SK-N-SH treated with all-trans-retinoic acid at 6 μM for 48 hours (cell line): ENCODE data around the gene TMEM178B.

Experiments
- ATAC-seq: fragments of 200-7000 bp; cut with Tn5 transposase; 3 replicates; pipeline ENCODE4 v1.9.1; 2020; ENCODE audit warnings: mild to moderate bottlenecking, moderate library complexity
- ARNTL ChIP-seq: fragments of 450-650 bp; formaldehyde crosslinking; IDR thresholded peaks from 2 replicates; pipeline ENCODE4 v1.5.0; 2020; ENCODE audit warnings: low read depth, mild to moderate bottlenecking, moderate library complexity, borderline replicate concordance
- BACH2 ChIP-seq: fragments of 250-450 bp; sonication (Bioruptor Pico); IDR thresholded peaks from 2 replicates; pipeline ENCODE4 v1.9.0; 2021; ENCODE audit warnings: mild to moderate bottlenecking, borderline replicate concordance
- CREB5 ChIP-seq: fragments of 250-450 bp; sonication (Bioruptor Pico); IDR thresholded peaks from 2 replicates; pipeline ENCODE4 v1.5.1; 2020; ENCODE audit warnings: low read depth, mild to moderate bottlenecking, moderate library complexity
- CSDC2 ChIP-seq: fragments of 250-450 bp; sonication (Bioruptor Pico); IDR thresholded peaks from 2 replicates; pipeline ENCODE4 v1.5.0; 2020; ENCODE audit warnings: mild to moderate bottlenecking, moderate library complexity
- CSRNP3 ChIP-seq: fragments of 250-450 bp; sonication (Bioruptor Pico); IDR thresholded peaks from 2 replicates; pipeline ENCODE4 v1.5.1; 2021; ENCODE audit warnings: mild to moderate bottlenecking, moderate library complexity
- ESRRG ChIP-seq: fragments of 250-450 bp; sonication (Bioruptor Pico); IDR thresholded peaks from 2 replicates; pipeline ENCODE4 v1.6.1; 2021; ENCODE audit warnings: mild to moderate bottlenecking
- GLIS3 ChIP-seq: fragments of 250-450 bp; sonication (Bioruptor Pico); IDR thresholded peaks from 2 replicates; pipeline ENCODE4 v1.5.0; 2020; ENCODE audit warnings: mild to moderate bottlenecking, moderate library complexity
- ISL1 ChIP-seq: fragments of 250-450 bp; sonication (Bioruptor Pico); IDR thresholded peaks from 2 replicates; pipeline ENCODE4 v2.1.2; 2022; ENCODE audit warnings: mild to moderate bottlenecking, moderate library complexity
- OSR1 ChIP-seq: fragments of 250-450 bp; sonication (Bioruptor Pico); IDR thresholded peaks from 2 replicates; pipeline ENCODE4 v1.8.0; 2022; ENCODE audit warnings: moderate library complexity, mild to moderate bottlenecking, inconsistent platforms
- PATZ1 ChIP-seq: fragments of 250-450 bp; sonication (Bioruptor Pico); IDR thresholded peaks from 2 replicates; pipeline ENCODE4 v1.8.0; 2020; ENCODE audit warnings: mild to moderate bottlenecking, moderate library complexity, borderline replicate concordance
- POU6F1 ChIP-seq: fragments of 250-450 bp; sonication (Bioruptor Pico); IDR thresholded peaks from 2 replicates; pipeline ENCODE4 v1.8.0; 2021; ENCODE audit warnings: low read depth, mild to moderate bottlenecking, moderate library complexity, borderline replicate concordance
- PPARA ChIP-seq: fragments of 250-450 bp; sonication (Bioruptor Pico); IDR thresholded peaks from 2 replicates; pipeline ENCODE4 v1.5.0; 2020; ENCODE audit warnings: mild to moderate bottlenecking, borderline replicate concordance
- RARB ChIP-seq: fragments of 250-450 bp; sonication (Bioruptor Pico); IDR thresholded peaks from 2 replicates; pipeline ENCODE4 v1.8.0; 2021; ENCODE audit warnings: mild to moderate bottlenecking, moderate library complexity
- SNAI2 ChIP-seq: fragments of 250-450 bp; sonication (Bioruptor Pico); IDR thresholded peaks from 2 replicates; pipeline ENCODE4 v1.5.0; 2020; ENCODE audit warnings: mild to moderate bottlenecking, moderate library complexity
- TCF4 ChIP-seq: fragments of 250-450 bp; sonication (Bioruptor Pico); IDR thresholded peaks from 2 replicates; pipeline ENCODE4 v1.8.0; 2021; ENCODE audit warnings: mild to moderate bottlenecking, moderate library complexity, borderline replicate concordance
- TOX ChIP-seq: fragments of 250-450 bp; sonication (Bioruptor Pico); IDR thresholded peaks from 2 replicates; pipeline ENCODE4 v1.8.0; 2021; ENCODE audit warnings: mild to moderate bottlenecking, moderate library complexity, borderline replicate concordance
- ZC3H10 ChIP-seq: fragments of 250-450 bp; sonication (Bioruptor Pico); IDR thresholded peaks from 2 replicates; pipeline ENCODE4 v1.5.1; 2021; ENCODE audit warnings: mild to moderate bottlenecking, moderate library complexity
- ZFP3 ChIP-seq: fragments of 250-450 bp; sonication (Bioruptor Pico); IDR thresholded peaks from 2 replicates; pipeline ENCODE4 v1.5.0; 2020; ENCODE audit warnings: mild to moderate bottlenecking, moderate library complexity
- ZFP30 ChIP-seq: fragments of 450-650 bp; formaldehyde crosslinking; IDR thresholded peaks from 2 replicates; pipeline ENCODE4 v1.5.0; 2022; ENCODE audit warnings: mild to moderate bottlenecking, moderate library complexity
- ZNF565 ChIP-seq: fragments of 450-650 bp; formaldehyde crosslinking; conservative IDR thresholded peaks from 2 replicates; pipeline ENCODE4 v1.5.0; 2020; ENCODE audit warnings: low read depth, mild to moderate bottlenecking, moderate library complexity
- ZNF8 ChIP-seq: fragments of 450-650 bp; formaldehyde crosslinking; IDR thresholded peaks from 2 replicates; pipeline ENCODE4 v1.5.0; 2020; ENCODE audit warnings: mild to moderate bottlenecking, moderate library complexity

TMEM178B gene

GRCh38 chr7:141418066-141418465 is 344.2 kb downstream of the TMEM178B start:
- no peak for TF ChIP-seq GLIS3
- TF ChIP-seq SNAI2 (CRISPR knock-in tag) = no peak
- no peak for TF ChIP-seq CREB5 (CRISPR knock-in tag)
- no peak for TF ChIP-seq TOX (CRISPR knock-in tag)
- TF ChIP-seq ESRRG (CRISPR knock-in tag) = no peak
- no peak for TF ChIP-seq PATZ1
- ATAC-seq = no peak

- TF ChIP-seq BACH2 (CRISPR knock-in tag) (no peak), PPARA (no peak), ESRRG (CRISPR knock-in tag) (no peak), ARNTL (CRISPR knock-in tag) (no peak), ZNF565 (CRISPR knock-in tag) (no peak), CSDC2 (CRISPR knock-in tag) (no peak), CSRNP3 (CRISPR knock-in tag) (no peak), TCF4 (CRISPR knock-in tag) (no peak), CREB5 (CRISPR knock-in tag) (no peak), PATZ1 (no peak), ZC3H10 (no peak)
- ATAC-seq = no peak
These were observed 347.4 kb downstream of the TMEM178B start for GRCh38 chr7:141421306-141421705.

- no peak for ATAC-seq
- TF ChIP-seq ISL1 (no peak), POU6F1 (CRISPR knock-in tag) (no peak), RARB (CRISPR knock-in tag) (no peak), OSR1 (CRISPR knock-in tag) (no peak), ZFP3 (CRISPR knock-in tag) (no peak), ESRRG (CRISPR knock-in tag) (no peak), CSRNP3 (CRISPR knock-in tag) (no peak), ZC3H10 (no peak), ZFP30 (CRISPR knock-in tag) (no peak), ZNF8 (CRISPR knock-in tag) (no peak), BACH2 (CRISPR knock-in tag) (no peak), PPARA (no peak), GLIS3 (no peak), TCF4 (CRISPR knock-in tag) (no peak), PATZ1 (no peak), SNAI2 (CRISPR knock-in tag) (no peak)
These were observed 353.3 kb downstream of the TMEM178B start for GRCh38 chr7:141427134-141427533.
